OCI-LY7 (cell line): ENCODE data around the gene GALNT2. TPM values are rescaled to one million over a fixed set of nuclear protein-coding genes. Genes with fewer than 3 reads are reported as not detected.

ENCODE experiments used
- BruUV-seq: library from RNA; stranded (reverse); fragments of 400-500 nt; replicated peaks from 2 replicates; lab custom pipeline; 2021; lab: Mats Ljungman, UMichigan
- CTCF ChIA-PET: fragments of 300-600 bp; sonication (Branson Sonifier 250); formaldehyde crosslinking; loops from one replicate; lab custom pipeline; 2022; ENCODE audit warnings: antibody characterized with exemption; ENCODE audit not compliant: unreplicated experiment; lab: Charles Lee
- POLR2A ChIA-PET: fragments of 300-600 bp; sonication (Branson Sonifier 250); formaldehyde crosslinking; loops from one replicate; lab custom pipeline; 2022; ENCODE audit warnings: antibody characterized with exemption; lab: Charles Lee
- DNase-seq: peaks from one replicate; pipeline ENCODE4 v3.0.0-alpha.2; 2015; ENCODE audit warnings: low spot score
- H2AFZ ChIP-seq: fragments of 200-600 bp; sonication (generic), shearing (Covaris generic); 2 replicates; pipeline ENCODE4 v1.6.1; 2014; ENCODE audit warnings: mild to moderate bottlenecking, antibody characterized with exemption, low read length, moderate library complexity
- H3K27ac ChIP-seq: fragments of 200-600 bp; sonication (generic); 2 replicates; pipeline ENCODE4 v1.5.1; 2014; ENCODE audit warnings: mixed run types, low read depth, mild to moderate bottlenecking, moderate library complexity, low read length, inconsistent platforms; ENCODE audit not compliant: poor library complexity, severe bottlenecking
- H3K36me3 ChIP-seq: fragments of 200-600 bp; sonication (generic); 2 replicates; pipeline ENCODE4 v1.6.1; 2014; ENCODE audit warnings: mild to moderate bottlenecking, antibody characterized with exemption, low read length, moderate library complexity, mixed read lengths; ENCODE audit not compliant: insufficient read depth
- H3K4me1 ChIP-seq: fragments of 200-600 bp; sonication (generic); 2 replicates; pipeline ENCODE4 v1.5.1; 2014; ENCODE audit warnings: mild to moderate bottlenecking, low read length; ENCODE audit not compliant: insufficient read depth, poor library complexity, severe bottlenecking
- H3K4me2 ChIP-seq: fragments of 200-600 bp; sonication (generic); 2 replicates; pipeline ENCODE4 v1.6.1; 2014; ENCODE audit warnings: mild to moderate bottlenecking, low read length
- H3K4me3 ChIP-seq: fragments of 200-600 bp; sonication (generic); 2 replicates; pipeline ENCODE4 v1.5.1; 2014; ENCODE audit warnings: mild to moderate bottlenecking, low read depth, low read length; ENCODE audit not compliant: poor library complexity, severe bottlenecking
- H3K79me2 ChIP-seq: fragments of 200-600 bp; sonication (generic); 2 replicates; pipeline ENCODE4 v1.6.1; 2016; ENCODE audit warnings: low read depth, mild to moderate bottlenecking, low read length, moderate library complexity, mixed read lengths; ENCODE audit not compliant: insufficient read depth
- H3K9me2 ChIP-seq: fragments of 200-600 bp; sonication (generic); 2 replicates; pipeline ENCODE4 v1.6.1; 2016; ENCODE audit warnings: mild to moderate bottlenecking, low read length, mixed read lengths; ENCODE audit not compliant: insufficient read depth
- H3K9me3 ChIP-seq: fragments of 200-600 bp; sonication (generic); 2 replicates; pipeline ENCODE4 v1.6.1; 2014; ENCODE audit warnings: mild to moderate bottlenecking, mixed run types, low read length, mixed read lengths
- H4K20me1 ChIP-seq: fragments of 200-600 bp; sonication (generic); 2 replicates; pipeline ENCODE4 v1.6.1; 2014; ENCODE audit warnings: mild to moderate bottlenecking, antibody characterized with exemption, low read length, moderate library complexity, mixed read lengths; ENCODE audit not compliant: insufficient read depth
- CTCF ChIP-seq: fragments of 200-600 bp; sonication (generic); conservative IDR thresholded peaks from 2 replicates; pipeline ENCODE4 v1.5.1; 2014; ENCODE audit warnings: mild to moderate bottlenecking, antibody characterized with exemption, low read length, moderate library complexity, mixed read lengths
- EZH2phosphoT487 ChIP-seq: fragments of 200-600 bp; sonication (generic); IDR thresholded peaks from 2 replicates; pipeline ENCODE4 v1.6.1; 2018; ENCODE audit warnings: low read depth, borderline replicate concordance, mild to moderate bottlenecking, mixed run types, antibody characterized with exemption, low read length, moderate library complexity, mixed read lengths
- intact Hi-C: fragments of 100-400 bp; cut with micrococcal nuclease; formaldehyde crosslinking; loops from one replicate; pipeline ENCODE4 v1.10.0; 2022; ENCODE audit not compliant: unreplicated experiment
- total RNA-seq, 2 experiments: library from RNA; depleted of rRNA in 1 of 2; stranded (reverse); fragments of >200 nt in 1 of 2; shearing (Covaris generic) in 1 of 2; gene quantifications; 2 replicates each; pipeline ENCODE4 v1.2.3, GENCODE V29; 2014 to 2022

The GALNT2 gene
- total RNA-seq, 2 experiments from 2014 or later: 29.9 to 67.3 TPM

DNA sequence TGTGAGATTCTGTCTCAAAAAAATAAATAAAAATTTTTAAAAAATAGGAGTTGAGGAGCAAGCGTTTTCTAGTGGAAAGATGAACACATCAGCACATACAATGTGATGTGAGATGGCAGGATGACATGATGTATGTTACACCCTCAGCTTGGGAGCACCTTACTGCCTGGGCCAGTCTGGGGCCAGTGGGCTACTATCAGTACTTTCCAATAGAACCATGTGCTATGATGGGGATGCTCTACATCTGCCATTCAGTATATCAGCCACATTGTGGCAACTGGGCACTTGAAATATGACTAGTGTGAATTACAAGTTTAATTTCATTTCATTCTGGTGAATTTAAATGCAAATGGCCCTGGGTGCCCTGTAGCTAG lies 203.1 kb downstream of the GALNT2 start:
- peak overlapping the region; percentile 54 for H3K27ac ChIP-seq
- TF ChIP-seq EZH2phosphoT487 (no peak), CTCF (no peak)
- peaks cover 20% of the 10 kb centered on the region for H3K36me3 ChIP-seq
- ChIA-PET POLR2A (interaction anchor here (0.5 to 0.8 kb wide), 3 partner anchors 161 to 738 kb away, joined by 3 to 4 read pairs (median 3); no protein-coding TSS in a partner anchor), CTCF (no interaction called here)
- intact Hi-C loops: no loop called here
- no peaks in the 10 kb centered on the region for H3K9me2 ChIP-seq
- H4K20me1 ChIP-seq: no peaks in the 10 kb centered on the region
- no peaks in the 10 kb centered on the region for H3K79me2 ChIP-seq
- BruUV-seq: no TSS peak
- H2AFZ ChIP-seq: peak overlapping the region; percentile 6; the same call in 1 of the 2 replicates
- H3K9me3 ChIP-seq: no peaks in the 10 kb centered on the region
- peak overlapping the region; percentile 49 for H3K4me2 ChIP-seq
- H3K4me3 ChIP-seq: no peak overlapping the region
- H3K4me1 ChIP-seq: peaks cover 19% of the 10 kb centered on the region
- DNase-seq: no peak

- TF ChIP-seq EZH2phosphoT487 (no peak), CTCF (no peak)
- Histone ChIP-seq H3K4me1 (peaks cover 19% of the 10 kb centered on the region), H3K9me2 (no peaks in the 10 kb centered on the region), H3K79me2 (no peaks in the 10 kb centered on the region), H3K9me3 (no peaks in the 10 kb centered on the region), H2AFZ (peak overlapping the region; percentile 6; the same call in 1 of the 2 replicates), H4K20me1 (no peaks in the 10 kb centered on the region), H3K4me3 (no peak overlapping the region), H3K4me2 (peak overlapping the region; percentile 49), H3K27ac (peak overlapping the region; percentile 54), H3K36me3 (peaks cover 20% of the 10 kb centered on the region)
- no TSS peak for BruUV-seq
- ChIA-PET CTCF (no interaction called here), POLR2A (interaction anchor here (0.5 to 0.8 kb wide), 4 partner anchors 35 to 739 kb away, joined by 3 to 4 read pairs (median 4); no protein-coding TSS in a partner anchor)
- intact Hi-C loops: no loop called here
- DNase-seq: peak; percentile 56
Measured at GRCh38 chr1:230270559-230271281, 203.7 kb downstream of the GALNT2 start.
